Measurements from ENCODE around the gene TM4SF18.

- TF ChIP-seq CTCF (IDR thresholded peaks at IDR 0.05): no peak
- no peak for TF ChIP-seq POLR2AphosphoS5 (IDR thresholded peaks at IDR 0.05; ENCODE audit: low read depth, low read length)
- TF ChIP-seq, protein P1, sequence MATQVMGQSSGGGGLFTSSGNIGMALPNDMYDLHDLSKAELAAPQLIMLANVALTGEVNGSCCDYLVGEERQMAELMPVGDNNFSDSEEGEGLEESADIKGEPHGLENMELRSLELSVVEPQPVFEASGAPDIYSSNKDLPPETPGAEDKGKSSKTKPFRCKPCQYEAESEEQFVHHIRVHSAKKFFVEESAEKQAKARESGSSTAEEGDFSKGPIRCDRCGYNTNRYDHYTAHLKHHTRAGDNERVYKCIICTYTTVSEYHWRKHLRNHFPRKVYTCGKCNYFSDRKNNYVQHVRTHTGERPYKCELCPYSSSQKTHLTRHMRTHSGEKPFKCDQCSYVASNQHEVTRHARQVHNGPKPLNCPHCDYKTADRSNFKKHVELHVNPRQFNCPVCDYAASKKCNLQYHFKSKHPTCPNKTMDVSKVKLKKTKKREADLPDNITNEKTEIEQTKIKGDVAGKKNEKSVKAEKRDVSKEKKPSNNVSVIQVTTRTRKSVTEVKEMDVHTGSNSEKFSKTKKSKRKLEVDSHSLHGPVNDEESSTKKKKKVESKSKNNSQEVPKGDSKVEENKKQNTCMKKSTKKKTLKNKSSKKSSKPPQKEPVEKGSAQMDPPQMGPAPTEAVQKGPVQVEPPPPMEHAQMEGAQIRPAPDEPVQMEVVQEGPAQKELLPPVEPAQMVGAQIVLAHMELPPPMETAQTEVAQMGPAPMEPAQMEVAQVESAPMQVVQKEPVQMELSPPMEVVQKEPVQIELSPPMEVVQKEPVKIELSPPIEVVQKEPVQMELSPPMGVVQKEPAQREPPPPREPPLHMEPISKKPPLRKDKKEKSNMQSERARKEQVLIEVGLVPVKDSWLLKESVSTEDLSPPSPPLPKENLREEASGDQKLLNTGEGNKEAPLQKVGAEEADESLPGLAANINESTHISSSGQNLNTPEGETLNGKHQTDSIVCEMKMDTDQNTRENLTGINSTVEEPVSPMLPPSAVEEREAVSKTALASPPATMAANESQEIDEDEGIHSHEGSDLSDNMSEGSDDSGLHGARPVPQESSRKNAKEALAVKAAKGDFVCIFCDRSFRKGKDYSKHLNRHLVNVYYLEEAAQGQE (IDR thresholded peaks at IDR 0.05; ENCODE audit: insufficient read depth in 1 of 2, low read depth in 2 of 2, low read length in 1 of 2): no peak
- TF ChIP-seq TCF7L2 (IDR thresholded peaks at IDR 0.05; ENCODE audit: low read depth, low read length): no peak
Measured at GRCh38 chr3:149270180-149270579, 63.3 kb downstream of the TM4SF18 start.
